Right lobe of liver (tissue), 6 donors: ENCODE results near the gene NEK10. TPM values are rescaled to one million over a fixed set of nuclear protein-coding genes. Genes with fewer than 3 reads are reported as not detected.
A peak's percentile ranks its signal among the peaks of the same experiment; 100 is the strongest.

ENCODE experiments used
- ATAC-seq, 4 donors: fragments of 200-7000 bp; cut with Tn5 transposase; one replicate each; pipeline ENCODE4 v1.9.1; 2020; ENCODE audit warnings: mild to moderate bottlenecking in 4 of 4, moderate library complexity in 4 of 4
- DNase-seq, 3 donors: peaks; one replicate each; pipeline ENCODE4 v3.0.0-alpha.2; 2020
- H3K27ac ChIP-seq, 3 donors: fragments of 200-600 bp; one replicate each; pipeline ENCODE4 v1.8.0; 2022
- H3K27me3 ChIP-seq, 2 donors: fragments of 200-600 bp; one replicate each; pipeline ENCODE4 v1.8.0; 2022
- H3K36me3 ChIP-seq, 4 donors: fragments of 200-600 bp; sonication (generic) in 1 of 4; one replicate each; pipeline versions ENCODE4 v1.5.1 to v1.8.0; 2017 to 2022; ENCODE audit warnings: control low read depth in 1 of 4
- H3K4me1 ChIP-seq, 4 donors: fragments of 200-600 bp; sonication (generic) in 1 of 4; one replicate each; pipeline versions ENCODE4 v1.5.1 to v1.8.0; 2017 to 2022; ENCODE audit warnings: control low read depth in 1 of 4
- H3K4me3 ChIP-seq, 3 donors: fragments of 200-600 bp; one replicate each; pipeline ENCODE4 v1.8.0; 2022
- H3K9me3 ChIP-seq, 4 donors: fragments of 200-600 bp; sonication (generic) in 1 of 4; one replicate each; pipeline versions ENCODE4 v1.5.1 to v1.8.0; 2017 to 2022; ENCODE audit warnings: control low read depth in 1 of 4
- POLR2A ChIP-seq: fragments of 450-650 bp; IDR thresholded peaks from one replicate; pipeline ENCODE4 v1.6.1; 2017; ENCODE audit warnings: antibody characterized with exemption, mild to moderate bottlenecking
- WGBS: methylation state at CpG from one replicate; pipeline ENCODE4 v1.1.6; 2018; ENCODE audit warnings: low coverage, low lambda C conversion rate; ENCODE audit not compliant: insufficient coverage; ENCODE audit errors: missing lambda C conversion rate; 5-methylcytosine and 5-hydroxymethylcytosine counted together
- intact Hi-C, 2 donors: fragments of 100-400 bp; cut with DNase I; formaldehyde crosslinking; loops; one replicate each; pipeline versions ENCODE4 v1.11.2 to v1.14.1; 2022
- total RNA-seq, 6 experiments: library from RNA; depleted of rRNA in 2 of 6; stranded (reverse); fragments of >200 nt in 2 of 6; fragmentation: NEBNext Ultra II Directional in 3 of 6; extraction: Animal tissue kit (Norgen Biotek cat#: 25700) in 3 of 6; gene quantifications; one replicate each; pipeline versions ENCODE4 v1.1.0 to v1.2.4, GENCODE V29; 2016 to 2023
- TF ChIP-seq, protein P1 (sequence below), 4 donors: fragments of 200-600 bp in 3 of 4; fragments of 450-650 bp in 1 of 4; IDR thresholded peaks; one replicate each; pipeline versions ENCODE4 v1.5.1 to v1.8.0; 2016 to 2022; ENCODE audit warnings: antibody characterized with exemption in 4 of 4, mild to moderate bottlenecking in 2 of 4
- donor health status: DM: no; HTN: yes; CAD: no.
- donor health status: DM: no; HTN: no; CAD: no.
- donor health status: DM: no; HTN: no; CAD: no.
- donor health status: DM: no; HTN: yes; CAD: no.
- donor health status: DM: no; HTN: yes; CAD: no.

The NEK10 gene
- total RNA-seq, 6 experiments from 2014 or later = 0.43 to 2.5 (median 0.87) TPM

DNA sequence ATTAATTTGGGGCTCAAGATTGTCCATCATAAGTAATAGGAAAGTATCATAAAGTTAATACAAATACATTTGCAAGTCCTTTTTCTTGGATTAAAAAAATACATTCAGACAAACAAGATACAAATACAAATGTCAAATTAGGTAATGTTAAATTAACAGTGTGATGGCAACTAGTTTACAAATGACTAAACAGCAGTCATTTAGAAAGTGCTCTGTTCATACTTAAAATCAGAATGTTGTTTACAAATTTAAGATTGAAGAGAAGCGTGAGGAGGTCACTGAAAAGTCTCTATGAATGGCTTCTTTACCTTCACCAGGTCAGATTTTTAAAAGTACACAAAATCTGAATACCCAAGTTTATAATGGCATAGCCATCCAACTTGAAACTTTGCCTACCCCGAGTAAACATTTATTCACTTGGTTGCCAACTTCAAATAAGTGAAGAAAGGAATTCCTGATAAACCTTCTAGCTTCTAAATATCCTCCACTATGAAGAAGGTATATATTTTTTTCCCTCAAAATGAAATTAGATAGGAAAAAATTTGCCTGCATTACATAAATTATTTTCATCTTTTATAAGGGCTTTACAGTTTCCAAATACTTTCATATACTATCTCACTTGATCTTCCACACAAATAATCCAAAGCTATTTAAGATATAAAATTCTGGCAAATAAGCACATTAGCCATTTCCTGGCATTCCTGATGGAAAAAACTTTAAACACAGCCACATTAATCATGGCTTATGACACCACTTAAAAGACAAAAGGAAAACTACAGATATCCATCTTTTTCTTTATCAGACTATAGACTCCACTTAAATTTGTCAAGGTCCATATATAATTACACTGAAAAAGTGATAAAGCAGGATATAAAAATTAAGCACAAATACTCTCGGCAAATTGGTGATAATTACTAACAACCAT lies 11.5 kb upstream of the NEK10 start:
- no peak for TF ChIP-seq POLR2A
- TF ChIP-seq, protein P1, sequence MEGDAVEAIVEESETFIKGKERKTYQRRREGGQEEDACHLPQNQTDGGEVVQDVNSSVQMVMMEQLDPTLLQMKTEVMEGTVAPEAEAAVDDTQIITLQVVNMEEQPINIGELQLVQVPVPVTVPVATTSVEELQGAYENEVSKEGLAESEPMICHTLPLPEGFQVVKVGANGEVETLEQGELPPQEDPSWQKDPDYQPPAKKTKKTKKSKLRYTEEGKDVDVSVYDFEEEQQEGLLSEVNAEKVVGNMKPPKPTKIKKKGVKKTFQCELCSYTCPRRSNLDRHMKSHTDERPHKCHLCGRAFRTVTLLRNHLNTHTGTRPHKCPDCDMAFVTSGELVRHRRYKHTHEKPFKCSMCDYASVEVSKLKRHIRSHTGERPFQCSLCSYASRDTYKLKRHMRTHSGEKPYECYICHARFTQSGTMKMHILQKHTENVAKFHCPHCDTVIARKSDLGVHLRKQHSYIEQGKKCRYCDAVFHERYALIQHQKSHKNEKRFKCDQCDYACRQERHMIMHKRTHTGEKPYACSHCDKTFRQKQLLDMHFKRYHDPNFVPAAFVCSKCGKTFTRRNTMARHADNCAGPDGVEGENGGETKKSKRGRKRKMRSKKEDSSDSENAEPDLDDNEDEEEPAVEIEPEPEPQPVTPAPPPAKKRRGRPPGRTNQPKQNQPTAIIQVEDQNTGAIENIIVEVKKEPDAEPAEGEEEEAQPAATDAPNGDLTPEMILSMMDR (IDR thresholded peaks at IDR 0.05) = no peak
- WGBS = 54% methylated on average over 3 of the region's 3 CpGs
- peak in 3 of 4 donors; percentile 57 to 72 (median 61) for ATAC-seq
- no peak for DNase-seq
- Histone ChIP-seq H3K4me1 (peaks cover 0 to 15% (median 3%) of the 10 kb centered on the region in 4 donors), H3K36me3 (no peaks in the 10 kb centered on the region), H3K4me3 (no peak overlapping the region), H3K9me3 (no peaks in the 10 kb centered on the region), H3K27me3 (no peaks in the 10 kb centered on the region), H3K27ac (no peak overlapping the region)
- intact Hi-C loops = no loop called here

DNA sequence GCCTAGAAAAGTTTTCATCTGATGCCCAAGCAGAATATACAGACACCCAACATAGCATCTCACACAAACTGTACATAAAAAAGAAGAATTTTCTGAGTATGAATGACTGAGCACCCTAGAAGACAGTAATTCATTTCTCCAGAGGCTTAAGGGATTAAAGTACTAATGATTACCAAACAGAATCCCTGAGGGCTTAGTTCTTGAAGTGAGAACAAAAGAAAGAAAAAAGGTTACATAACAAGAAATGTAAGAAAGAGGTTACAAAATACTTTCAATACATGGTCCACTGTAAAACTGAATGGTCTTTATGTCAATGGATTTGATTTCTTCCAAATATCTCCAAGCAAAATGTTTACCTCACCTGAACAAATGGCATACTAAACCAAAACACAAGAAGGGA lies 9.1 kb upstream of the NEK10 start:
- H3K4me1 ChIP-seq = peaks cover 0 to 17% (median 5%) of the 10 kb centered on the region in 4 donors
- ATAC-seq = no peak
- H3K27ac ChIP-seq = no peak overlapping the region
- intact Hi-C loops = no loop called here
- H3K36me3 ChIP-seq = no peaks in the 10 kb centered on the region
- no peaks in the 10 kb centered on the region for H3K9me3 ChIP-seq
- H3K4me3 ChIP-seq = no peak overlapping the region
- no peaks in the 10 kb centered on the region for H3K27me3 ChIP-seq
- TF ChIP-seq, protein P1 (IDR thresholded peaks at IDR 0.05) = no peak
- TF ChIP-seq POLR2A = no peak
- no peak for DNase-seq

- no peak overlapping the region for H3K4me3 ChIP-seq
- H3K27ac ChIP-seq = no peak overlapping the region
- H3K9me3 ChIP-seq = no peaks in the 10 kb centered on the region
- DNase-seq (no peak), ATAC-seq (peak; percentile 76 to 92 (median 88))
- TF ChIP-seq, protein P1 (IDR thresholded peaks at IDR 0.05) = no peak
- TF ChIP-seq POLR2A = no peak
- intact Hi-C loops = no loop called here
- H3K27me3 ChIP-seq = no peaks in the 10 kb centered on the region
- 27% methylated on average over 6 of the region's 6 CpGs for WGBS
- peaks cover 0 to 17% (median 5%) of the 10 kb centered on the region in 4 donors for H3K4me1 ChIP-seq
- H3K36me3 ChIP-seq = no peaks in the 10 kb centered on the region
Observed at GRCh38 chr3:27376109-27376772, 7.1 kb upstream of the NEK10 start.

- peak; percentile 39 to 77 (median 68) for ATAC-seq
- intact Hi-C loops = no loop called here
- Histone ChIP-seq H3K4me3 (no peak overlapping the region), H3K36me3 (no peaks in the 10 kb centered on the region), H3K9me3 (no peaks in the 10 kb centered on the region), H3K27ac (peak overlapping the region in 2 of 3 donors; percentile 41 to 49), H3K4me1 (peaks cover 0 to 19% (median 8%) of the 10 kb centered on the region in 4 donors), H3K27me3 (no peaks in the 10 kb centered on the region)
- TF ChIP-seq, protein P1 (IDR thresholded peaks at IDR 0.05) = no peak
- TF ChIP-seq POLR2A = no peak
- 40% methylated on average over 1 of the region's 1 CpG for WGBS
- DNase-seq = no peak
Observed at GRCh38 chr3:27366062-27366591, 3.1 kb downstream of the NEK10 start.
